Upper lobe of left lung (tissue), 4 donors: ENCODE results near the gene RTP3.

Source experiments
- CTCF ChIP-seq, 6 experiments: fragments of 450-650 bp in 4 of 6; fragments of 200-600 bp in 2 of 6; sonication (generic) in 2 of 6; IDR thresholded peaks; one replicate each; pipeline ENCODE4 v1.5.1; 2016 to 2019; ENCODE audit warnings: antibody characterized with exemption in 6 of 6
- EP300 ChIP-seq, 4 donors: sonication (generic); formaldehyde crosslinking; IDR thresholded peaks; one replicate each; pipeline ENCODE4 v1.5.1; 2017; ENCODE audit warnings: antibody characterized with exemption in 4 of 4, control low read depth in 2 of 4
- POLR2A ChIP-seq, 4 donors: fragments of 450-650 bp; IDR thresholded peaks; one replicate each; pipeline ENCODE4 v1.5.1; 2016 to 2017; ENCODE audit warnings: antibody characterized with exemption in 4 of 4, mild to moderate bottlenecking in 2 of 4
- POLR2AphosphoS5 ChIP-seq, 2 donors: sonication (generic); formaldehyde crosslinking; IDR thresholded peaks; one replicate each; pipeline ENCODE4 v1.5.1; 2017; ENCODE audit warnings: antibody characterized with exemption in 2 of 2

GRCh38 chr3:46492890-46493547 lies 4.8 kb upstream of the RTP3 start:
- no peak for TF ChIP-seq POLR2A (IDR thresholded peaks at IDR 0.05)
- no peak for TF ChIP-seq POLR2AphosphoS5 (IDR thresholded peaks at IDR 0.05)
- TF ChIP-seq CTCF (IDR thresholded peaks at IDR 0.05), result no peak
- no peak for TF ChIP-seq EP300 (IDR thresholded peaks at IDR 0.05)
